Measurements from ENCODE around the gene IFFO2. TPM values are rescaled to one million over a fixed set of nuclear protein-coding genes. Genes with fewer than 3 reads are reported as not detected.

IFFO2 gene
- 65.6 and 78.1 TPM in 2 replicates for total RNA-seq

GRCh38 chr1:18956193-18957135 is at the start of gene IFFO2:
IFFO2 (minus strand) TSS chr1:18956676; CDS start chr1:18956332, 344 bp downstream.

GRCh38 chr1:18902523-18903290 is 53.8 kb downstream of the IFFO2 start, which contains the start of gene ALDH4A1:
ALDH4A1 (minus strand) TSS chr1:18902555; CDS start chr1:18902523, 32 bp downstream.

GRCh38 chr1:18859560-18859959 is 96.9 kb downstream of the IFFO2 start, which contains the start of gene TAS1R2:
TAS1R2 (minus strand) TSS chr1:18859660; CDS start chr1:18859660, 0 bp downstream.

Other genes starting within 250 kb of the IFFO2 start
- not detected in 2 replicates for gene TAS1R2, start 97.0 kb downstream of the IFFO2 start, total RNA-seq
- 24.6 and 31.2 TPM in 2 replicates for gene ALDH4A1, start 54.1 kb downstream of the IFFO2 start, total RNA-seq

Measured in nasal cavity respiratory epithelium epithelial cell of viscerocranial mucosa (primary cell).